OCI-LY7 (cell line): ENCODE results near the gene MYO7A. TPM values are rescaled to one million over a fixed set of nuclear protein-coding genes. Genes with fewer than 3 reads are reported as not detected.
A peak's percentile ranks its signal among the peaks of the same experiment; 100 is the strongest.

Experiments used
- BruUV-seq: library from RNA; stranded (reverse); fragments of 400-500 nt; replicated peaks from 2 replicates; lab custom pipeline; 2021; lab: Mats Ljungman, UMichigan
- CTCF ChIA-PET: fragments of 300-600 bp; sonication (Branson Sonifier 250); formaldehyde crosslinking; loops from one replicate; lab custom pipeline; 2022; ENCODE audit warnings: antibody characterized with exemption; ENCODE audit not compliant: unreplicated experiment; lab: Charles Lee
- POLR2A ChIA-PET: fragments of 300-600 bp; sonication (Branson Sonifier 250); formaldehyde crosslinking; loops from one replicate; lab custom pipeline; 2022; ENCODE audit warnings: antibody characterized with exemption; lab: Charles Lee
- DNase-seq: peaks from one replicate; pipeline ENCODE4 v3.0.0-alpha.2; 2015; ENCODE audit warnings: low spot score
- H2AFZ ChIP-seq: fragments of 200-600 bp; sonication (generic), shearing (Covaris generic); 2 replicates; pipeline ENCODE4 v1.6.1; 2014; ENCODE audit warnings: mild to moderate bottlenecking, antibody characterized with exemption, low read length, moderate library complexity
- H3K27ac ChIP-seq: fragments of 200-600 bp; sonication (generic); 2 replicates; pipeline ENCODE4 v1.5.1; 2014; ENCODE audit warnings: mixed run types, low read depth, mild to moderate bottlenecking, moderate library complexity, low read length, inconsistent platforms; ENCODE audit not compliant: poor library complexity, severe bottlenecking
- H3K36me3 ChIP-seq: fragments of 200-600 bp; sonication (generic); 2 replicates; pipeline ENCODE4 v1.6.1; 2014; ENCODE audit warnings: mild to moderate bottlenecking, antibody characterized with exemption, low read length, moderate library complexity, mixed read lengths; ENCODE audit not compliant: insufficient read depth
- H3K4me1 ChIP-seq: fragments of 200-600 bp; sonication (generic); 2 replicates; pipeline ENCODE4 v1.5.1; 2014; ENCODE audit warnings: mild to moderate bottlenecking, low read length; ENCODE audit not compliant: insufficient read depth, poor library complexity, severe bottlenecking
- H3K4me2 ChIP-seq: fragments of 200-600 bp; sonication (generic); 2 replicates; pipeline ENCODE4 v1.6.1; 2014; ENCODE audit warnings: mild to moderate bottlenecking, low read length
- H3K4me3 ChIP-seq: fragments of 200-600 bp; sonication (generic); 2 replicates; pipeline ENCODE4 v1.5.1; 2014; ENCODE audit warnings: mild to moderate bottlenecking, low read depth, low read length; ENCODE audit not compliant: poor library complexity, severe bottlenecking
- H3K79me2 ChIP-seq: fragments of 200-600 bp; sonication (generic); 2 replicates; pipeline ENCODE4 v1.6.1; 2016; ENCODE audit warnings: low read depth, mild to moderate bottlenecking, low read length, moderate library complexity, mixed read lengths; ENCODE audit not compliant: insufficient read depth
- H3K9me2 ChIP-seq: fragments of 200-600 bp; sonication (generic); 2 replicates; pipeline ENCODE4 v1.6.1; 2016; ENCODE audit warnings: mild to moderate bottlenecking, low read length, mixed read lengths; ENCODE audit not compliant: insufficient read depth
- H3K9me3 ChIP-seq: fragments of 200-600 bp; sonication (generic); 2 replicates; pipeline ENCODE4 v1.6.1; 2014; ENCODE audit warnings: mild to moderate bottlenecking, mixed run types, low read length, mixed read lengths
- H4K20me1 ChIP-seq: fragments of 200-600 bp; sonication (generic); 2 replicates; pipeline ENCODE4 v1.6.1; 2014; ENCODE audit warnings: mild to moderate bottlenecking, antibody characterized with exemption, low read length, moderate library complexity, mixed read lengths; ENCODE audit not compliant: insufficient read depth
- EZH2phosphoT487 ChIP-seq: fragments of 200-600 bp; sonication (generic); IDR thresholded peaks from 2 replicates; pipeline ENCODE4 v1.6.1; 2018; ENCODE audit warnings: low read depth, borderline replicate concordance, mild to moderate bottlenecking, mixed run types, antibody characterized with exemption, low read length, moderate library complexity, mixed read lengths
- intact Hi-C: fragments of 100-400 bp; cut with micrococcal nuclease; formaldehyde crosslinking; loops from one replicate; pipeline ENCODE4 v1.10.0; 2022; ENCODE audit not compliant: unreplicated experiment
- total RNA-seq, 2 experiments: library from RNA; depleted of rRNA in 1 of 2; stranded (reverse); fragments of >200 nt in 1 of 2; shearing (Covaris generic) in 1 of 2; gene quantifications; 2 replicates each; pipeline ENCODE4 v1.2.3, GENCODE V29; 2014 to 2022
- TF ChIP-seq, protein P1 (sequence below): fragments of 200-600 bp; sonication (generic); conservative IDR thresholded peaks from 2 replicates; pipeline ENCODE4 v1.5.1; 2014; ENCODE audit warnings: mild to moderate bottlenecking, antibody characterized with exemption, low read length, moderate library complexity, mixed read lengths

Gene MYO7A
- total RNA-seq, 2 experiments from 2014 or later: not detected

- H3K4me3 ChIP-seq: no peak overlapping the region
- no peaks in the 10 kb centered on the region for H4K20me1 ChIP-seq
- DNase-seq: no peak
- intact Hi-C loops: loop anchor here (1.0 to 2.0 kb wide), 4 partner anchors 24 to 284 kb away; partner anchors contain the start of gene CAPN5
- no peaks in the 10 kb centered on the region for H3K4me1 ChIP-seq
- no peaks in the 10 kb centered on the region for H3K9me3 ChIP-seq
- no peaks in the 10 kb centered on the region for H3K9me2 ChIP-seq
- BruUV-seq: no TSS peak
- H3K36me3 ChIP-seq: no peaks in the 10 kb centered on the region
- TF ChIP-seq EZH2phosphoT487: no peak
- TF ChIP-seq, protein P1, sequence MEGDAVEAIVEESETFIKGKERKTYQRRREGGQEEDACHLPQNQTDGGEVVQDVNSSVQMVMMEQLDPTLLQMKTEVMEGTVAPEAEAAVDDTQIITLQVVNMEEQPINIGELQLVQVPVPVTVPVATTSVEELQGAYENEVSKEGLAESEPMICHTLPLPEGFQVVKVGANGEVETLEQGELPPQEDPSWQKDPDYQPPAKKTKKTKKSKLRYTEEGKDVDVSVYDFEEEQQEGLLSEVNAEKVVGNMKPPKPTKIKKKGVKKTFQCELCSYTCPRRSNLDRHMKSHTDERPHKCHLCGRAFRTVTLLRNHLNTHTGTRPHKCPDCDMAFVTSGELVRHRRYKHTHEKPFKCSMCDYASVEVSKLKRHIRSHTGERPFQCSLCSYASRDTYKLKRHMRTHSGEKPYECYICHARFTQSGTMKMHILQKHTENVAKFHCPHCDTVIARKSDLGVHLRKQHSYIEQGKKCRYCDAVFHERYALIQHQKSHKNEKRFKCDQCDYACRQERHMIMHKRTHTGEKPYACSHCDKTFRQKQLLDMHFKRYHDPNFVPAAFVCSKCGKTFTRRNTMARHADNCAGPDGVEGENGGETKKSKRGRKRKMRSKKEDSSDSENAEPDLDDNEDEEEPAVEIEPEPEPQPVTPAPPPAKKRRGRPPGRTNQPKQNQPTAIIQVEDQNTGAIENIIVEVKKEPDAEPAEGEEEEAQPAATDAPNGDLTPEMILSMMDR: no peak
- ChIA-PET CTCF (interaction anchor here (1.1 to 1.8 kb wide), 3 partner anchors 43 to 171 kb away, joined by 3 to 11 read pairs (median 4); no protein-coding TSS in a partner anchor), POLR2A (interaction anchor here (0.7 kb wide), 1 partner anchor 43 kb away, joined by 3 read pairs; no protein-coding TSS in a partner anchor)
- H3K79me2 ChIP-seq: no peaks in the 10 kb centered on the region
- no peak overlapping the region for H3K4me2 ChIP-seq
- no peak overlapping the region for H2AFZ ChIP-seq
- no peak overlapping the region for H3K27ac ChIP-seq
Measured at GRCh38 chr11:77090373-77091111, 37.5 kb upstream of the MYO7A start.

DNA sequence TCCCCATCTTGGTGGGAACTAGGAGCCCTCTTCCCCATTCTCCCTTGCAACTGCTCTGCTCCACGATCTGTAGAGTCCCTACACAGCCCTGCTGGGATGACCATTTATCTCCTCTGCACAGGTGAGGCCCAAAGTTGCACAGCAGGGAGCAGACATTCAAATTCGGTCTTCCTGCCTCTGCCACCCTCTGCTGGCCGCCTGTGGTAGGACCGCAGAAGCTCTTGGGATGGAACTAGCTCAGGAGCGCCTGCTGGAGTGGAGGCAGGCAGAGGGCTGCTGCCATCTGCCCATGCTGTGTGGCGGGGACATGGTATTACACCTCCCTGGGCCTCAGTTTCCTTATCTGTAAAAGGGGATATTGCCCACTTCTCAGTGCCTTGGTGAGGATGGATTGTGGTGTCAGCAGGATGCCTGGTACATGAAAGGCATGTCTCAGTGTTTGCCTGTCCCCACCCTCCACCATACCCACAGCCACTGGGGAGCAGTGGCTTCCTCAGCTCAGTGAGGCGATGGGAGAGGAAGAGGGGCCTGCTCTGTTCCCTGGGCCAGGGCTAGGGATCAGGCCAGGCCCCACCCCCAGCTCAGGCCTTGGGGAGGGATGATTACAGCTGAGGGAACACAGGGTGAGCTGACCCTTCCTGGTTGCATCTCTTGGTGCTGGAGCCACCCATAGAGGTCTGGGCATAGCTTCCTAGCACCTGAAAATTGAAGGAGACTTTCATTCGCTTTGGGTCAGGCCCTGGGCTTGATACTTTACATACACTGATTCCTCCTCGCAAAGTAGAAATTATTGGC, 36.7 kb upstream of the MYO7A start:
- no peak overlapping the region for H3K4me3 ChIP-seq
- ChIA-PET CTCF (interaction anchor here (0.6 to 1.8 kb wide), 4 partner anchors 44 to 356 kb away, joined by 3 to 11 read pairs (median 4); no protein-coding TSS in a partner anchor), POLR2A (interaction anchor here (0.7 kb wide), 1 partner anchor 44 kb away, joined by 3 read pairs; no protein-coding TSS in a partner anchor)
- no peak overlapping the region for H3K27ac ChIP-seq
- H3K36me3 ChIP-seq: no peaks in the 10 kb centered on the region
- no TSS peak for BruUV-seq
- H3K9me3 ChIP-seq: no peaks in the 10 kb centered on the region
- no peak overlapping the region for H3K4me2 ChIP-seq
- TF ChIP-seq, protein P1: peak; percentile 91
- TF ChIP-seq EZH2phosphoT487: no peak
- no peaks in the 10 kb centered on the region for H3K9me2 ChIP-seq
- intact Hi-C loops: loop anchor here (1.0 to 2.0 kb wide), 4 partner anchors 25 to 285 kb away; partner anchors contain the start of gene CAPN5
- H2AFZ ChIP-seq: no peak overlapping the region
- peak; percentile 80 for DNase-seq
- H4K20me1 ChIP-seq: no peaks in the 10 kb centered on the region
- no peaks in the 10 kb centered on the region for H3K79me2 ChIP-seq
- H3K4me1 ChIP-seq: no peaks in the 10 kb centered on the region
